GM06990 (cell line): Measurements from ENCODE around the gene KCNC4.

Source experiments
- DNase-seq: peaks from one replicate; pipeline ENCODE4 v3.0.0-alpha.2; 2011; ENCODE audit not compliant: insufficient read length; ENCODE audit errors: extremely low read depth
- H3K27me3 ChIP-seq: replicated peaks from 2 replicates; pipeline ENCODE4 v1.6.0; 2011; ENCODE audit warnings: low read length; ENCODE audit not compliant: control insufficient read depth, insufficient read depth
- H3K36me3 ChIP-seq: 2 replicates; pipeline ENCODE4 v1.5.1; 2011; ENCODE audit warnings: low read length; ENCODE audit not compliant: control insufficient read depth, insufficient read depth
- H3K4me3 ChIP-seq: replicated peaks from 2 replicates; pipeline ENCODE4 v1.5.1; 2011; ENCODE audit warnings: low read depth, mild to moderate bottlenecking, control low read depth, low read length
- CTCF ChIP-seq: IDR thresholded peaks from 2 replicates; pipeline ENCODE4 v1.5.1; 2011; ENCODE audit warnings: low read length, control low read depth, mild to moderate bottlenecking, inconsistent platforms; ENCODE audit not compliant: insufficient read depth, poor library complexity, severe bottlenecking

Gene KCNC4

GRCh38 chr1:110173466-110174105 is 36.5 kb upstream of the KCNC4 start:
- no peak for TF ChIP-seq CTCF
- H3K4me3 ChIP-seq: no peak overlapping the region
- no peaks in the 10 kb centered on the region; the same call in 1 of the 2 replicates for H3K27me3 ChIP-seq
- H3K36me3 ChIP-seq: no peaks in the 10 kb centered on the region
- no peak for DNase-seq

GRCh38 chr1:110174961-110175360 is 35.2 kb upstream of the KCNC4 start:
- H3K4me3 ChIP-seq: no peak overlapping the region
- no peaks in the 10 kb centered on the region; the same call in 1 of the 2 replicates for H3K27me3 ChIP-seq
- DNase-seq: no peak
- no peak for TF ChIP-seq CTCF
- H3K36me3 ChIP-seq: no peaks in the 10 kb centered on the region

- DNase-seq: no peak
- H3K27me3 ChIP-seq: no peaks in the 10 kb centered on the region; the same call in 1 of the 2 replicates
- no peak for TF ChIP-seq CTCF
- no peaks in the 10 kb centered on the region for H3K36me3 ChIP-seq
- H3K4me3 ChIP-seq: no peak overlapping the region
Observed at GRCh38 chr1:110176299-110176956, 33.7 kb upstream of the KCNC4 start.

- H3K36me3 ChIP-seq: no peaks in the 10 kb centered on the region
- DNase-seq: no peak
- no peak overlapping the region for H3K4me3 ChIP-seq
- H3K27me3 ChIP-seq: no peaks in the 10 kb centered on the region; the same call in none of the 2 replicates
- TF ChIP-seq CTCF: no peak
Observed at GRCh38 chr1:110177775-110178174, 32.3 kb upstream of the KCNC4 start.

GRCh38 chr1:110183642-110184167 is 26.4 kb upstream of the KCNC4 start:
- Histone ChIP-seq H3K4me3 (no peak overlapping the region), H3K27me3 (no peaks in the 10 kb centered on the region; the same call in 1 of the 2 replicates), H3K36me3 (no peaks in the 10 kb centered on the region)
- DNase-seq: no peak
- no peak for TF ChIP-seq CTCF

GRCh38 chr1:110184446-110184845 is 25.7 kb upstream of the KCNC4 start:
- no peak for DNase-seq
- Histone ChIP-seq H3K36me3 (no peaks in the 10 kb centered on the region), H3K27me3 (peaks cover 3% of the 10 kb centered on the region), H3K4me3 (no peak overlapping the region)
- no peak for TF ChIP-seq CTCF
